K562 (cell line): ENCODE data around the gene INS. TPM values are rescaled to one million over a fixed set of nuclear protein-coding genes. Genes with fewer than 3 reads are reported as not detected.

Source experiments
- ASH1L ChIP-seq: fragments of 450-650 bp; IDR thresholded peaks from 2 replicates; pipeline ENCODE4 v1.6.1; 2018; ENCODE audit warnings: borderline replicate concordance, mild to moderate bottlenecking, low read depth; ENCODE audit not compliant: partially characterized antibody
- BCOR ChIP-seq: fragments of 450-650 bp; IDR thresholded peaks from 2 replicates; pipeline ENCODE4 v1.6.1; 2016
- BRCA1 ChIP-seq, 2 experiments: fragments of 450-650 bp in 1 of 2; sonication (generic) in 1 of 2; formaldehyde crosslinking in 1 of 2; IDR thresholded peaks; 2 replicates each; pipeline versions ENCODE4 v1.5.0 to v1.6.1; 2017 to 2020; ENCODE audit warnings: mild to moderate bottlenecking in 1 of 2, missing genetic modification reagents in 1 of 2
- CCAR2 ChIP-seq: fragments of 200-400 bp; formaldehyde crosslinking; IDR thresholded peaks from 2 replicates; pipeline ENCODE4 v1.6.1; 2017; ENCODE audit warnings: mild to moderate bottlenecking, low read depth, low read length
- CEBPB ChIP-seq: fragments of 450-650 bp; IDR thresholded peaks from 2 replicates; pipeline ENCODE4 v1.6.1; 2016; ENCODE audit warnings: missing genetic modification characterization, missing compliant biosample characterization
- ELF4 ChIP-seq: fragments of 450-650 bp; formaldehyde crosslinking; IDR thresholded peaks from 2 replicates; pipeline ENCODE4 v1.4.0; 2022; ENCODE audit warnings: missing genetic modification characterization
- HNRNPL ChIP-seq: fragments of 200-400 bp; formaldehyde crosslinking; IDR thresholded peaks from 2 replicates; pipeline ENCODE4 v1.6.1; 2017; ENCODE audit warnings: low read depth, mild to moderate bottlenecking, low read length
- MED1 ChIP-seq: sonication (generic); formaldehyde crosslinking; IDR thresholded peaks from 2 replicates; pipeline ENCODE4 v1.8.1; 2023; ENCODE audit warnings: missing genetic modification reagents, borderline replicate concordance
- NFE2L1 ChIP-seq: fragments of 450-650 bp; IDR thresholded peaks from 2 replicates; pipeline ENCODE4 v1.6.1; 2016; ENCODE audit warnings: missing genetic modification characterization, low read depth, mild to moderate bottlenecking, missing compliant biosample characterization, moderate library complexity, borderline replicate concordance
- PHF20 ChIP-seq: fragments of 450-650 bp; IDR thresholded peaks from 2 replicates; pipeline ENCODE4 v1.6.1; 2018; ENCODE audit not compliant: partially characterized antibody
- RAD21 ChIP-seq, 2 experiments: fragments of 250-450 bp in 1 of 2; fragments of 450-650 bp in 1 of 2; sonication (Bioruptor Pico) in 1 of 2; formaldehyde crosslinking in 1 of 2; IDR thresholded peaks in 1 of 2; conservative IDR thresholded peaks in 1 of 2; 2 replicates each; pipeline versions ENCODE4 v1.4.0 to v1.8.0; 2020 to 2022; ENCODE audit warnings: mild to moderate bottlenecking in 2 of 2, moderate library complexity in 1 of 2
- SMAD4 ChIP-seq: fragments of 250-450 bp; sonication (Bioruptor Pico); conservative IDR thresholded peaks from 2 replicates; pipeline ENCODE4 v1.8.0; 2021; ENCODE audit warnings: inconsistent platforms, mild to moderate bottlenecking, moderate library complexity
- SMARCA5 ChIP-seq: fragments of 450-650 bp; IDR thresholded peaks from 2 replicates; pipeline ENCODE4 v1.6.1; 2016
- TAF7 ChIP-seq: fragments of 450-650 bp; IDR thresholded peaks from 2 replicates; pipeline ENCODE4 v1.6.1; 2016; ENCODE audit warnings: missing genetic modification characterization, missing compliant biosample characterization
- TOE1 ChIP-seq, 2 experiments: fragments of 450-650 bp in 1 of 2; sonication (generic) in 1 of 2; formaldehyde crosslinking in 1 of 2; IDR thresholded peaks; 2 replicates each; pipeline versions ENCODE4 v1.7.1 to v1.8.0; 2016 to 2022; ENCODE audit warnings: borderline replicate concordance in 2 of 2, mild to moderate bottlenecking in 2 of 2, antibody characterized with exemption in 1 of 2, inconsistent platforms in 1 of 2, low read depth in 1 of 2, missing genetic modification reagents in 1 of 2, moderate library complexity in 1 of 2
- ZNF263 ChIP-seq: sonication (generic); formaldehyde crosslinking; IDR thresholded peaks from 2 replicates; pipeline ENCODE4 v1.8.0; 2022; ENCODE audit warnings: mild to moderate bottlenecking, missing genetic modification reagents, borderline replicate concordance
- ZNF507 ChIP-seq: conservative IDR thresholded peaks from 2 replicates; pipeline ENCODE4 v1.6.1; 2017; ENCODE audit warnings: missing genetic modification characterization, missing compliant biosample characterization
- polyA plus RNA-seq, 8 experiments: library from polyadenylated mRNA; depleted of rRNA in 4 of 8; stranded (reverse) in 5 of 8; unstranded in 3 of 8; fragments of >200 nt; fragmentation: Nextera tagmentation in 2 of 8; fragmentation: Illumina TruSeq in 1 of 8; extraction: Ambion mirVana in 2 of 8; extraction: Trizol in 1 of 8; gene quantifications; 2 replicates each; pipeline versions ENCODE4 v1.2.1 to v1.2.3, GENCODE V29; 2011 to 2014; ENCODE audit warnings: inconsistent platforms in 1 of 8, missing spikeins in 1 of 8
- total RNA-seq, 7 experiments: library from RNA; depleted of rRNA in 6 of 7; stranded (reverse); fragments of >200 nt in 6 of 7; fragmentation: Illumina TruSeq in 2 of 7; extraction: Trizol in 2 of 7; gene quantifications; 2 replicates each; pipeline versions ENCODE4 v1.2.1 to v1.2.3, GENCODE V29; 2011 to 2021; ENCODE audit warnings: low replicate concordance in 1 of 7
- TF ChIP-seq, protein P1 (sequence below): fragments of 200-800 bp; sonication (Bioruptor generic); IDR thresholded peaks from 2 replicates; pipeline ENCODE4 v1.6.1; 2016; ENCODE audit warnings: missing genetic modification characterization, missing compliant biosample characterization
- TF ChIP-seq, protein P2 (sequence below): sonication (generic); formaldehyde crosslinking; IDR thresholded peaks from 2 replicates; pipeline ENCODE4 v1.9.0; 2022; ENCODE audit warnings: mild to moderate bottlenecking, missing genetic modification reagents
- TF ChIP-seq, protein P3 (sequence below): fragments of 450-650 bp; formaldehyde crosslinking; conservative IDR thresholded peaks from 2 replicates; pipeline ENCODE4 v1.4.0; 2022; ENCODE audit warnings: mild to moderate bottlenecking, missing genetic modification characterization

The INS gene
- total and polyA plus RNA-seq, 9 of the 15 experiments (the other 6 are each of a cell fraction or from before 2014, with no cell fraction given): not detected

GRCh38 chr11:2196970-2197770, 36.2 kb upstream of the INS start (continued):
- TF ChIP-seq, protein P1, sequence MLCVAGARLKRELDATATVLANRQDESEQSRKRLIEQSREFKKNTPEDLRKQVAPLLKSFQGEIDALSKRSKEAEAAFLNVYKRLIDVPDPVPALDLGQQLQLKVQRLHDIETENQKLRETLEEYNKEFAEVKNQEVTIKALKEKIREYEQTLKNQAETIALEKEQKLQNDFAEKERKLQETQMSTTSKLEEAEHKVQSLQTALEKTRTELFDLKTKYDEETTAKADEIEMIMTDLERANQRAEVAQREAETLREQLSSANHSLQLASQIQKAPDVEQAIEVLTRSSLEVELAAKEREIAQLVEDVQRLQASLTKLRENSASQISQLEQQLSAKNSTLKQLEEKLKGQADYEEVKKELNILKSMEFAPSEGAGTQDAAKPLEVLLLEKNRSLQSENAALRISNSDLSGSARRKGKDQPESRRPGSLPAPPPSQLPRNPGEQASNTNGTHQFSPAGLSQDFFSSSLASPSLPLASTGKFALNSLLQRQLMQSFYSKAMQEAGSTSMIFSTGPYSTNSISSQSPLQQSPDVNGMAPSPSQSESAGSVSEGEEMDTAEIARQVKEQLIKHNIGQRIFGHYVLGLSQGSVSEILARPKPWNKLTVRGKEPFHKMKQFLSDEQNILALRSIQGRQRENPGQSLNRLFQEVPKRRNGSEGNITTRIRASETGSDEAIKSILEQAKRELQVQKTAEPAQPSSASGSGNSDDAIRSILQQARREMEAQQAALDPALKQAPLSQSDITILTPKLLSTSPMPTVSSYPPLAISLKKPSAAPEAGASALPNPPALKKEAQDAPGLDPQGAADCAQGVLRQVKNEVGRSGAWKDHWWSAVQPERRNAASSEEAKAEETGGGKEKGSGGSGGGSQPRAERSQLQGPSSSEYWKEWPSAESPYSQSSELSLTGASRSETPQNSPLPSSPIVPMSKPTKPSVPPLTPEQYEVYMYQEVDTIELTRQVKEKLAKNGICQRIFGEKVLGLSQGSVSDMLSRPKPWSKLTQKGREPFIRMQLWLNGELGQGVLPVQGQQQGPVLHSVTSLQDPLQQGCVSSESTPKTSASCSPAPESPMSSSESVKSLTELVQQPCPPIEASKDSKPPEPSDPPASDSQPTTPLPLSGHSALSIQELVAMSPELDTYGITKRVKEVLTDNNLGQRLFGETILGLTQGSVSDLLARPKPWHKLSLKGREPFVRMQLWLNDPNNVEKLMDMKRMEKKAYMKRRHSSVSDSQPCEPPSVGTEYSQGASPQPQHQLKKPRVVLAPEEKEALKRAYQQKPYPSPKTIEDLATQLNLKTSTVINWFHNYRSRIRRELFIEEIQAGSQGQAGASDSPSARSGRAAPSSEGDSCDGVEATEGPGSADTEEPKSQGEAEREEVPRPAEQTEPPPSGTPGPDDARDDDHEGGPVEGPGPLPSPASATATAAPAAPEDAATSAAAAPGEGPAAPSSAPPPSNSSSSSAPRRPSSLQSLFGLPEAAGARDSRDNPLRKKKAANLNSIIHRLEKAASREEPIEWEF: no peak
- TF ChIP-seq BCOR: peak; percentile 67; the same call in 1 of the 2 replicates
- no peak for TF ChIP-seq TAF7
- TF ChIP-seq ZNF263 (CRISPR knock-in tag): peak; percentile 27; the same call in 1 of the 2 replicates
- TF ChIP-seq ELF4 (CRISPR knock-in tag): peak; percentile 79
- TF ChIP-seq TOE1 (IDR thresholded peaks at IDR 0.05; ENCODE audit: borderline replicate concordance): no peak
- TF ChIP-seq TOE1 (CRISPR knock-in tag; IDR thresholded peaks at IDR 0.05; ENCODE audit: borderline replicate concordance, low read depth): no peak
- TF ChIP-seq, protein P2, sequence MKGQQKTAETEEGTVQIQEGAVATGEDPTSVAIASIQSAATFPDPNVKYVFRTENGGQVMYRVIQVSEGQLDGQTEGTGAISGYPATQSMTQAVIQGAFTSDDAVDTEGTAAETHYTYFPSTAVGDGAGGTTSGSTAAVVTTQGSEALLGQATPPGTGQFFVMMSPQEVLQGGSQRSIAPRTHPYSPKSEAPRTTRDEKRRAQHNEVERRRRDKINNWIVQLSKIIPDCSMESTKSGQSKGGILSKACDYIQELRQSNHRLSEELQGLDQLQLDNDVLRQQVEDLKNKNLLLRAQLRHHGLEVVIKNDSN (CRISPR knock-in tag): no peak
- TF ChIP-seq, protein P3, sequence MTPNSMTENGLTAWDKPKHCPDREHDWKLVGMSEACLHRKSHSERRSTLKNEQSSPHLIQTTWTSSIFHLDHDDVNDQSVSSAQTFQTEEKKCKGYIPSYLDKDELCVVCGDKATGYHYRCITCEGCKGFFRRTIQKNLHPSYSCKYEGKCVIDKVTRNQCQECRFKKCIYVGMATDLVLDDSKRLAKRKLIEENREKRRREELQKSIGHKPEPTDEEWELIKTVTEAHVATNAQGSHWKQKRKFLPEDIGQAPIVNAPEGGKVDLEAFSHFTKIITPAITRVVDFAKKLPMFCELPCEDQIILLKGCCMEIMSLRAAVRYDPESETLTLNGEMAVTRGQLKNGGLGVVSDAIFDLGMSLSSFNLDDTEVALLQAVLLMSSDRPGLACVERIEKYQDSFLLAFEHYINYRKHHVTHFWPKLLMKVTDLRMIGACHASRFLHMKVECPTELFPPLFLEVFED (CRISPR knock-in tag): 0 out of 2 replicates have a peak, but pooled peaks have one; percentile 22
- TF ChIP-seq ZNF507 (tag): no peak
- TF ChIP-seq CCAR2: no peak
- TF ChIP-seq NFE2L1 (tag): no peak
- TF ChIP-seq PHF20: no peak
- peak; percentile 94 to 95 for TF ChIP-seq RAD21 (CRISPR knock-in tag; conservative IDR thresholded peaks at IDR 0.05 in 1 of 2, IDR thresholded peaks at IDR 0.05 in 1 of 2)
- TF ChIP-seq SMAD4 (CRISPR knock-in tag): no peak
- no peak for TF ChIP-seq HNRNPL
- TF ChIP-seq ASH1L: no peak
- TF ChIP-seq MED1: no peak
- TF ChIP-seq CEBPB (tag): no peak
- TF ChIP-seq BRCA1 (IDR thresholded peaks at IDR 0.05): no peak
- no peak for TF ChIP-seq BRCA1 (CRISPR knock-in tag; IDR thresholded peaks at IDR 0.05)
- TF ChIP-seq SMARCA5: peak; percentile 20; the same call in 1 of the 2 replicates
